ENCODE results near the gene MYO7B. TPM values are rescaled to one million over a fixed set of nuclear protein-coding genes. Genes with fewer than 3 reads are reported as not detected.

MYO7B gene
- total RNA-seq, 2 experiments from 2014 or later: 3.3 TPM; not detected in 1

- Histone ChIP-seq H3K4me2 (ENCODE audit: low read length) (no peak overlapping the region), H3K27ac (ENCODE audit: low read depth, low read length, poor library complexity, severe bottlenecking) (no peak overlapping the region), H2AFZ (ENCODE audit: low read length) (no peak overlapping the region), H3K9me2 (ENCODE audit: insufficient read depth, low read length) (no peaks in the 10 kb centered on the region), H3K9me3 (ENCODE audit: low read length) (no peaks in the 10 kb centered on the region), H3K79me2 (ENCODE audit: insufficient read depth, low read depth, low read length) (no peaks in the 10 kb centered on the region), H3K36me3 (ENCODE audit: insufficient read depth, low read length) (no peaks in the 10 kb centered on the region), H3K4me3 (ENCODE audit: low read depth, low read length, poor library complexity, severe bottlenecking) (no peak overlapping the region), H3K4me1 (ENCODE audit: insufficient read depth, low read length, poor library complexity, severe bottlenecking) (peaks cover 7% of the 10 kb centered on the region), H4K20me1 (ENCODE audit: insufficient read depth, low read length) (no peaks in the 10 kb centered on the region)
- ChIA-PET CTCF (ENCODE audit: unreplicated experiment) (no interaction called here), POLR2A (no interaction called here)
- TF ChIP-seq EZH2phosphoT487 (IDR thresholded peaks at IDR 0.05; ENCODE audit: borderline replicate concordance, low read depth, low read length): no peak
- TF ChIP-seq CTCF (conservative IDR thresholded peaks at IDR 0.05; ENCODE audit: low read length): no peak
- no peak for DNase-seq (ENCODE audit: low spot score)
- BruUV-seq (replicated peaks): no TSS peak
- intact Hi-C loops (cut with micrococcal nuclease; ENCODE audit: unreplicated experiment): no loop called here
Observed at GRCh38 chr2:127580167-127581049, 44.9 kb downstream of the MYO7B start.

GRCh38 chr2:127581050-127581345 is 45.5 kb downstream of the MYO7B start:
- Histone ChIP-seq H3K4me3 (ENCODE audit: low read depth, low read length, poor library complexity, severe bottlenecking) (no peak overlapping the region), H3K4me1 (ENCODE audit: insufficient read depth, low read length, poor library complexity, severe bottlenecking) (peaks cover 1% of the 10 kb centered on the region), H2AFZ (ENCODE audit: low read length) (no peak overlapping the region), H3K79me2 (ENCODE audit: insufficient read depth, low read depth, low read length) (no peaks in the 10 kb centered on the region), H3K27ac (ENCODE audit: low read depth, low read length, poor library complexity, severe bottlenecking) (no peak overlapping the region), H3K9me3 (ENCODE audit: low read length) (no peaks in the 10 kb centered on the region), H3K36me3 (ENCODE audit: insufficient read depth, low read length) (no peaks in the 10 kb centered on the region), H4K20me1 (ENCODE audit: insufficient read depth, low read length) (no peaks in the 10 kb centered on the region), H3K4me2 (ENCODE audit: low read length) (no peak overlapping the region), H3K9me2 (ENCODE audit: insufficient read depth, low read length) (no peaks in the 10 kb centered on the region)
- DNase-seq (ENCODE audit: low spot score): no peak
- CTCF ChIA-PET (ENCODE audit: unreplicated experiment): no interaction called here
- POLR2A ChIA-PET: no interaction called here
- TF ChIP-seq CTCF (conservative IDR thresholded peaks at IDR 0.05; ENCODE audit: low read length) (no peak), EZH2phosphoT487 (IDR thresholded peaks at IDR 0.05; ENCODE audit: borderline replicate concordance, low read depth, low read length) (no peak)
- BruUV-seq (replicated peaks): no TSS peak
- intact Hi-C loops (cut with micrococcal nuclease; ENCODE audit: unreplicated experiment): no loop called here
